Endothelial cell (in vitro differentiated cells): ENCODE results near the gene GFAP. TPM values are rescaled to one million over a fixed set of nuclear protein-coding genes. Genes with fewer than 3 reads are reported as not detected.

Experiments used
- DNase-seq: peaks from one replicate; pipeline ENCODE4 v3.0.0; 2021; ENCODE audit warnings: low spot score
- H3K27ac Mint-ChIP-seq: one replicate; pipeline ENCODE4 v1.8.0; 2021; ENCODE audit warnings: mixed read lengths, inconsistent platforms; ENCODE audit not compliant: unreplicated experiment
- H3K27me3 Mint-ChIP-seq: one replicate; pipeline ENCODE4 v1.8.0; 2021; ENCODE audit warnings: mild to moderate bottlenecking, moderate library complexity, mixed read lengths, inconsistent platforms; ENCODE audit not compliant: unreplicated experiment
- H3K36me3 Mint-ChIP-seq: one replicate; pipeline ENCODE4 v1.8.0; 2021; ENCODE audit warnings: mild to moderate bottlenecking, low read depth, mixed read lengths, inconsistent platforms; ENCODE audit not compliant: unreplicated experiment
- H3K4me1 Mint-ChIP-seq: one replicate; pipeline ENCODE4 v1.8.0; 2021; ENCODE audit warnings: mild to moderate bottlenecking, mixed read lengths, inconsistent platforms; ENCODE audit not compliant: unreplicated experiment
- H3K4me3 Mint-ChIP-seq: one replicate; pipeline ENCODE4 v1.8.0; 2021; ENCODE audit warnings: mild to moderate bottlenecking, mixed read lengths, inconsistent platforms; ENCODE audit not compliant: unreplicated experiment
- H3K9me3 Mint-ChIP-seq: one replicate; pipeline ENCODE4 v1.8.0; 2021; ENCODE audit warnings: mixed read lengths, inconsistent platforms; ENCODE audit not compliant: unreplicated experiment
- total RNA-seq: library from RNA; stranded (reverse); fragmentation: NEBNext Ultra II Directional; extraction: Animal tissue kit (Norgen Biotek cat#: 25700); gene quantifications from one replicate; pipeline ENCODE4 v1.2.1, GENCODE V29; 2021; ENCODE audit not compliant: unreplicated experiment
- TF ChIP-seq, protein P1 (sequence below): fragments of 200-600 bp; sonication (generic); IDR thresholded peaks from one replicate; pipeline ENCODE4 v1.5.0; 2021; ENCODE audit warnings: antibody characterized with exemption; ENCODE audit not compliant: unreplicated experiment

The GFAP gene
- total RNA-seq, 1 donor from 2014 or later: not detected

DNA sequence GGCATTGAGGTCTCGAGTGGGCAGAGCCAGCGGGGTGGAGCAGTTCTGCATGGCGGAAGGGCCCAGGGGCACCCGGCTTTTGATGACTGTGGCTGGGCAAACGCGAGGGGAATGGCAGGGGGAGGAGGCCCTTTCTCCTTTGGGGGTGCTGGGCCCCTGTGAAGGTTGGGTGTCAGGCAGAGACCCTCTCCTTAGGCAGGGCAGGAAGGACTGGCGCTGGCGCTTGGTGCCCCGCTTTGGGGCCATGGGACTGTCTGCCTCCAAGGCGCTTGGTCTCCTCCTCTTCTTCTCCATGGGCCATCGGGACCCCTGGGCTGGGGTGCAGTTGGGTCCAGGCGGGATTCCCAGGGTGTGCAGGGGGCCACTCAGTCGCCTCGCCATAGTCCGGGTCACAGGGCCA lies 12.8 kb upstream of the GFAP start:
- peaks cover 13% of the 10 kb centered on the region for H3K36me3 Mint-ChIP-seq
- no peak overlapping the region for H3K27ac Mint-ChIP-seq
- no peak for DNase-seq
- peaks cover 5% of the 10 kb centered on the region for H3K27me3 Mint-ChIP-seq
- H3K9me3 Mint-ChIP-seq: no peaks in the 10 kb centered on the region
- TF ChIP-seq, protein P1, sequence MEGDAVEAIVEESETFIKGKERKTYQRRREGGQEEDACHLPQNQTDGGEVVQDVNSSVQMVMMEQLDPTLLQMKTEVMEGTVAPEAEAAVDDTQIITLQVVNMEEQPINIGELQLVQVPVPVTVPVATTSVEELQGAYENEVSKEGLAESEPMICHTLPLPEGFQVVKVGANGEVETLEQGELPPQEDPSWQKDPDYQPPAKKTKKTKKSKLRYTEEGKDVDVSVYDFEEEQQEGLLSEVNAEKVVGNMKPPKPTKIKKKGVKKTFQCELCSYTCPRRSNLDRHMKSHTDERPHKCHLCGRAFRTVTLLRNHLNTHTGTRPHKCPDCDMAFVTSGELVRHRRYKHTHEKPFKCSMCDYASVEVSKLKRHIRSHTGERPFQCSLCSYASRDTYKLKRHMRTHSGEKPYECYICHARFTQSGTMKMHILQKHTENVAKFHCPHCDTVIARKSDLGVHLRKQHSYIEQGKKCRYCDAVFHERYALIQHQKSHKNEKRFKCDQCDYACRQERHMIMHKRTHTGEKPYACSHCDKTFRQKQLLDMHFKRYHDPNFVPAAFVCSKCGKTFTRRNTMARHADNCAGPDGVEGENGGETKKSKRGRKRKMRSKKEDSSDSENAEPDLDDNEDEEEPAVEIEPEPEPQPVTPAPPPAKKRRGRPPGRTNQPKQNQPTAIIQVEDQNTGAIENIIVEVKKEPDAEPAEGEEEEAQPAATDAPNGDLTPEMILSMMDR: no peak
- H3K4me3 Mint-ChIP-seq: no peak overlapping the region
- H3K4me1 Mint-ChIP-seq: no peaks in the 10 kb centered on the region

DNA sequence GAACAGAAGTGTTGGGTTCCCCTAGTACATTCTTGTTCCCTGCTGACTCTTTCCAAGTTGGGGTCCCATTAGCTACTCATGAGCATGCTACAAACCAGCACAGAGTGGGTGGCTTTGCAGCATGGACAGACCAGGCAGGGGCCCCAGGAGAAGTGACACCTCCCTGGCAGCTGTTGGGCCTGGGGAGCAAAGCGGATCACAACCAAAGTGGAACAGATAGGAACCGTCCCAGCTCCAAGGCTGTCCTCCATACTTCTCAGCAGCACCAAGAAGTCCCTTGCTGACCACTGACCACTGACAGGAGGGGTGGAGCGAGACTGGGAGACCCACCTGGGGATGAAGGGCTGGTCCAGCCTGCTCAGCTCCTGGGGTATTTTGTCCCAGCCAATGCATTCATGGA lies 12.4 kb upstream of the GFAP start:
- no peak for DNase-seq
- TF ChIP-seq, protein P1: no peak
- Mint-ChIP-seq H3K27ac (no peak overlapping the region), H3K4me1 (no peaks in the 10 kb centered on the region), H3K27me3 (peaks cover 5% of the 10 kb centered on the region), H3K4me3 (no peak overlapping the region), H3K36me3 (peaks cover 13% of the 10 kb centered on the region), H3K9me3 (no peaks in the 10 kb centered on the region)

DNA sequence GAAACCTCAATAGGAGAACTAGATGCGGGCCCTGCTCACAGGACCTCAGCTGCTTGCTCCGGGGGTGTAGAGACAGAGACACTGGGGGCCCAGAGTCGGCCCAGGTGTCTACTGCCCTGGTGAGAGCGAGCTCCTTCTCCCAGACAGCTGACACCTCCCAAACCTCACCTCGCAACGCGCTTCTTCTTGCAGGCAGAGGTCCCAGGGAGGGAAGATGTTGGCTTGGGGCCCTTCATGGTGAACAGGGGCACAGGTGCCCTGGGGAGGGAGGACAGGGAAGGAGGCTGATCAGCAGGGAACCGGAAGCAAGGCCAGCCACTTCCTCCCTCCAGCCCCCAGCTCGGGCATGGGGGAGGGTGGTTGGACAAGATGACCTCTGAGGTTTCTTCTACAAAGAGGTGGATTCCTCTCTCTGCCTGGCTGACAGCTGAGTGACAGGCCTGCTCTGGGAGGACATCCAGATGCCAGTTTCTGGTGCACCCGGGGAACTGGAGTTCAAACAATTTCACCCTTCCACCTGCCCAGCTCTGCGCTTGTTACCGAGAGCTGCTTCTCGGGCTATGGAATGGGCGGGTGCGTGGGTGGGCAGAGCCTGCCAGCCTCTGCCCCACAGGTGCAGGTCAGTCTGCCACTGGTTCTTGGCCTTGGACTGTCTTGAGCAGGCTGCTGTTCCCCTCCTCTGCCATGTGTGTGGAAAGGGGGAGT lies 11.7 kb upstream of the GFAP start:
- Mint-ChIP-seq H3K27ac (no peak overlapping the region), H3K4me1 (no peaks in the 10 kb centered on the region), H3K36me3 (peaks cover 13% of the 10 kb centered on the region), H3K4me3 (no peak overlapping the region), H3K27me3 (peaks cover 7% of the 10 kb centered on the region), H3K9me3 (no peaks in the 10 kb centered on the region)
- DNase-seq: no peak
- TF ChIP-seq, protein P1: no peak

DNA sequence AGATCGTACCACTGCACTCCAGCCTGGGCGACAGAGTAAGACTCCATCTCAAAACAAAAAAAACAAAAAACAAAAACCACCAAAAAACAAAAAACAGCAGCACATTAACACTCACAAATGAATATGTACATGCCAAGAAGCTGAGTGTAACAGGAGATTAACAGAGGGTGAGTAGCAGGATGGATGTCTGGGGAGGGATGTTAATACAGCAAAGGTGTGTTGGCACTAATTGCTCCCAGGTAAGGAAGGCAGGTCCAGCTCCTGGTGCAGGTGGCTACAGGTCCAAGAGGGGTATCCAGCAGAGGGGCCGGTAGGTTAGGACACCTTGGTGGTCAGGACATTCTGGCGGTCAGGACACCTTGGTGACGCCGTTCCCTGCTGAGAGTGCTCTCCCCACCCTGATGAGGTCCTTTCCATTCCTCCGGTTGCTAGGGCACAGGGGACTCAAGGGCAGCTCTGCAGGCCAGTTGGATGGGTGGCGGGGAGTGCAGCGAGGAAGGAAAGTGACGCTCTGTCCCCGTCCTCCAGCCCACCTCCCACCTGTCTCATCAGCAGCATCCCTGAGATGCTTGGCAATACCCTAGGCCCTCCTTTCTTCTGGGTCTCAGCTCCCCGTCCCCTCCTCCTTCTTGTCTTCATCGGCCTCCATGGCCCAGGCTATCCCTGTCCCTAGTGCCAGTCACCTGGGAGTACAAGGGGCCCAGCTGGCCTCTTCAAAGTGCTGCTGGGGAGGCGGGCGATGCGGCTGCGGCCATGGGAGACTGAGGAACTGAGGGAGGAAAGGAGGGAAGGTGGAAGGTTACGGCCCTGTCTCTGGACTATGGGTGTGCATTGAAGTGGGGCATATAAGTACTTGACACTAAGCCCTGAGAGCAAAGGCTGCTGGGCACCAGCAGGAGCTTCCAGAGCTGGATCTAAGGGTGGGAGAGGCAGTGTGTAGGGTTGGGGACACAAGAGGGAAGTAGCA lies 10.7 kb upstream of the GFAP start:
- peaks cover 5% of the 10 kb centered on the region for H3K27me3 Mint-ChIP-seq
- H3K27ac Mint-ChIP-seq: no peak overlapping the region
- H3K9me3 Mint-ChIP-seq: no peaks in the 10 kb centered on the region
- TF ChIP-seq, protein P1: no peak
- H3K4me1 Mint-ChIP-seq: no peaks in the 10 kb centered on the region
- DNase-seq: no peak
- H3K36me3 Mint-ChIP-seq: peaks cover 13% of the 10 kb centered on the region
- no peak overlapping the region for H3K4me3 Mint-ChIP-seq
